Activated T-cell treated with anti-CD3 and anti-CD28 coated beads for 4 hours (primary cell): ENCODE data around the gene SYDE2.
"Not testable (repeated sequence)": the region's sequence is repeated elsewhere in the genome, so short reads cannot be mapped to it uniquely, and the experiment has no call there.

Experiments used
- DNase-seq: peaks from one replicate; pipeline ENCODE4 v3.0.0-alpha.2; 2020

The SYDE2 gene

GRCh38 chr1:85200463-85201339 is at the start of gene SYDE2:
Gene SYDE2, minus strand, starts transcription at chr1:85201016. Its CDS starts 20 bp downstream, at chr1:85200996.
- DNase-seq: peak; percentile 66

DNA sequence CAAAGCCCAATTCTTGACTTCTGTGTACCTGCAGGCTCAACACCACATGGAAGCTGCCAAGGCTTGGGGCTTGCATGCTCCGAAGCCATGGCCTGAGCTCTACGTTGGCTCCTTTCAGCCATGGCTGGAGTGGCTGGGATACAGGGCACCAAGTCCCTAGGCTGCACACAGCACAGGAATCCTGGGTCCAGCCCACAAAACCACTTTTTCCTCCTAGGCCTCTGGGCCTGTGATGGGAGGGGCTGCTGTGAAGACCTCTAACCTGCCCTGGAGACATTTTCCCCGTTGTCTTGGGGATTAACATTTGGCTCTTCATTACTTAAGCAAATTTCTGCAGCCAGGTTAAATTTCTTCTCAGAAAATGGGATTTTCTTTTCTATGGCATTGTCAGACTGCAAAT is 48.2 kb upstream of the SYDE2 start:
- DNase-seq: not testable (repeated sequence)

DNA sequence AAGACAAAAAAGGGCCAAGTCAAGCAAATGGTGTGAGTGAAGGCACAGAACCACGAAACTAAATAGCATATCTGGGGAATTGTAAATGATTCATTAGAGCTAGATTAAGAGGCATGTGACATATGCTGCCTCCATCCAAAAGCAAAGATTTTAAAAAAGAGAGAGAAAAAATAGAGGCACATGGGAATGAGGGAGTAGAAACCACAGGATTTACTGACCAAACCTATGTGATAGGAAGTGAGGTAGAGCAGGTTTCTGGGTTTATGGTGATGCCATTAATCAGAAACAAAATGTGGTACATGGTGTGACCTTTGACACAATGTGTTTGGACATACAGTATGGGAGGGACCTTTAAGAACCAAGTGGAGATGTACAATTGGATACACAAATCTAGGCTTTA is 45.1 kb upstream of the SYDE2 start:
- DNase-seq: no peak

GRCh38 chr1:85245456-85245855 is 44.6 kb upstream of the SYDE2 start:
- no peak for DNase-seq

DNA sequence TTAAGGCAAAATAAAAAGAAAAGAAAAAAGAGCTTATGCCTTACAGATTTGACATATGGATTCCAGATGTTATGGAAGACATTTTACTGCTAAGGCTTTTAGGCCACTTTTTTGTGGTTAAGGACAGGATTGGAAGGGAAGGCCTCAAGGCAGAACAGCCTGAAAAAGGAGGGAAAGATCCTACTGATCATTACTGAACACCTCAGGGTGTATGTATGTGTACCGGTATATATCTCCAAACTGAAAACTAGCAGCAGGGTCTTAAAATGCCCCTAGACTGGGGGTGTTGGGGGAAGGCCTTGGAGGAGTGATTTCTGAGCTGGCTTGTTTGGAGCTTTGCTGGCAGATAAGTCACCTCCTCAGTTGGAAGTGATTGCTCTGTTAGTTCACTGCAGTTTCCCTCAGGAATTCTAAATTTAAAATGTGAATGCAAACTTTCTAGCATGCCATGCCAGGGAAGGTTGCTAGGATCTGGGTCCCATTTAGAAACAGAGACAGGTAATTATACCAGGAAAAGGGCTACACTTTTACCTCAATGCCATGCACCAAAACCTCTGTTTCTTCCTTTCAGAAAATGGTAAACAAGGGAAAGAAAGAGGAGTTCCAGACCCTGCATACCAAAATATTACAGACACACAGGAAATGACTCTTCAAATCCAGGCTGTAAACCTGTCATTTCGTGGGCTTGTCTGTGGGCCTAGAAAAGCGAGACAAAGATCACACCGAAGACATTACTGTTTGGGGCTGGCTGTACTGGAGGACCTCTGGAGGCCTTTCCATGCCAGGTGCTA is 43.6 kb upstream of the SYDE2 start:
- no peak for DNase-seq

- DNase-seq: no peak
Observed at GRCh38 chr1:85243372-85243771, 42.6 kb upstream of the SYDE2 start.

GRCh38 chr1:85240643-85241042 is 39.8 kb upstream of the SYDE2 start:
- no peak for DNase-seq

DNA sequence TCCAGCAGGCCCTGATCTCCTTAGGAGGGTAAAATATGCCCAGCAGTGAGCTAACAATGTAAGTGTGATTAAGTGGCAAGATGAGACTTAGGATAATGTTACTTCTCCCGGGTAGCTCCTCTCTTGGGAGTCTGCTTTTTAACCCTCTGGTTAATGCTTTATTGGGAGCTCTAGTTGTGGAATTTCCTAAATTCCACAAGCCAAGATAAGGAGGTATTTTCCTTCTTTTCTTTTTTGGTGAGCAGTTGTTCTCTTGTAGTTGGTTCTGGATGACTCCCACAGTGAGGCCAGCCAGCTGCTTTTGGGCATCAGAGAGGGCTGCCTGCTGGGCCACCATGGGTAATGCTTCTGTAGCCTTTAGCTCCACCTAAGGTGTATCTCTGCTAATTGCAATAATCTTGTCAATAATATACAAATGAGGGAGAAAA is 39.4 kb upstream of the SYDE2 start:
- no peak for DNase-seq

GRCh38 chr1:85237613-85238012 is 36.8 kb upstream of the SYDE2 start:
- no peak for DNase-seq

- DNase-seq: no peak
Observed at GRCh38 chr1:85230305-85230977, 29.6 kb upstream of the SYDE2 start.

- DNase-seq: no peak
Observed at GRCh38 chr1:85229574-85230097, 28.8 kb upstream of the SYDE2 start.

GRCh38 chr1:85228972-85229371 is 28.2 kb upstream of the SYDE2 start:
- no peak for DNase-seq

- DNase-seq: no peak
Observed at GRCh38 chr1:85225624-85226380, 25.0 kb upstream of the SYDE2 start.

DNA sequence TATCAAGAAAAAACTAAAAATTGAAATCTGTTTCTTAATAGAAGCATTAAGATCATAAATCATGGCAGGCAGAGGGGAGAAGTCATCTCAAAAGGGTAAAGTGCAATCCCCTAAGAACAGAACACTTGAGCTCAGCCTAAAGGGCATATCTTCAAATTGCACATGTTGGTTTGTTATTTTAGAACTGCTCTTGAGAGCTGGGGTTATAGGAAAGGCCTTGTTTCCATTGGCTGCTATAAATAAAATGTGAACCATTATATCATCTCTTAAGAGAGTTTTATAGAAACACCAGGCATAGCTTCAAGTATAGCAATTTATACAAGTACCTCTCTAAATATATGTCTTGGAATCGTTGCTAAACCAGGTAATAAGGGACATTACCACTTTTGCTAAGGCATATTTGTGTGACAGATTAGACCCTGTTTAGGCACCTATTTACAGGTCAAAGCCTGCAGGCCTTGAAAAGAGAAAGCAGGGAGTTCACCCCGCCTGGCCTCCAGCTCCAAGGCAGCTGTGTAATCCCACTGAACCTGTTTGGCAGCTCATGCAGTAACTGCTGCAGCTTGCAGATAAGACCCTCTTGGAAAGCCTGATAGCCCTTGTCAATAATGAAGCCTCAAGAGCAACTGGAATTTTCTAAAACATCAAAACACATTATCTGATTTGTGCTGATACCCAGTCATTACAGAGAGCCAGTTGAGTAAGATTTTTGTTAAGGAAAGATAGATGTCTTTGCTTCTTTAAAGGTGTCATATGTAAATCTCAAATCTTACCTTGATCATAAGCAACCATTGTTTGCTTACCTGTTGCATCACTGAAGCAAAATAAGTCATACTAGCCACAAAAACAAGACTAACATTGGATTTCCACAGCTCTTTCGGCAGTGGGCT is 24.2 kb upstream of the SYDE2 start:
- DNase-seq: no peak

DNA sequence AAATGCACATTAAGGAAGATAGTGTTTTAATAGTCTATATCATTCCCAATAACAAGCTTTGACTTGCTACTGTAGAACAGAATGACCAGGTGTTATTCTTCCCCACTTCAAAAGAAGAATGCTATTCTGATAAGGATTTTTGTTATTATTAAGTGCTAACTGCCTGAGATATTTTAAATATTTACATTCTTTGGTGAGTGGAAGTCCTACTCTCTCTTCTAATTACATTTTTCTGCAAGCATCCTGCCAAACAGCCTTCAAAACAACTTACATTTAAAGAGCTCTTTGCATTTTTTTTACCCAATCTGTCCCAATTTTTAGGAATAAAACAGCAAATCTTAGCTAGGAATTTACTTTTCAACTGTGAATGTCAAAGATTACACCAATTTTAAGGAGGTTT is 23.5 kb upstream of the SYDE2 start:
- no peak for DNase-seq

DNA sequence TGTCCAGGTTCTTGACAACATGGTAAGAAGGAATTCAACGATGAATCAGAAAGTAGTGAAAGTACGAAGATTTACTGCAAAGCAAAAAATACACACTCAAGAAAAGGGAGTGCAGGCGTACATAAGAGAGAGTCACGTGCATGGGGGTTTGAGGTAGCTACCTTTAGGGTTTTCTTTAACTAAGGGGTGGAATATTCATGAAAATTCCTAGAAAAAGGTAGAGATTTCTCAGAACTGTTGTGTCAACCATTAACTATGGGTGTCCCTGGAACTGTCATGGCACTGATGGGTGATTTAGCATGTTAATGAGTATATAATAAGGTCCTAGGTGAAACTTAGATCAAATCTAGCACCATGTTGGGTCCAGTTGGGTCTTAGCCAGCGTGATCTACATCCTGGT is 22.5 kb upstream of the SYDE2 start:
- DNase-seq: no peak

GRCh38 chr1:85220756-85221201 is 20.0 kb upstream of the SYDE2 start:
- DNase-seq: no peak

GRCh38 chr1:85219853-85220610 is 19.2 kb upstream of the SYDE2 start:
- no peak for DNase-seq

DNA sequence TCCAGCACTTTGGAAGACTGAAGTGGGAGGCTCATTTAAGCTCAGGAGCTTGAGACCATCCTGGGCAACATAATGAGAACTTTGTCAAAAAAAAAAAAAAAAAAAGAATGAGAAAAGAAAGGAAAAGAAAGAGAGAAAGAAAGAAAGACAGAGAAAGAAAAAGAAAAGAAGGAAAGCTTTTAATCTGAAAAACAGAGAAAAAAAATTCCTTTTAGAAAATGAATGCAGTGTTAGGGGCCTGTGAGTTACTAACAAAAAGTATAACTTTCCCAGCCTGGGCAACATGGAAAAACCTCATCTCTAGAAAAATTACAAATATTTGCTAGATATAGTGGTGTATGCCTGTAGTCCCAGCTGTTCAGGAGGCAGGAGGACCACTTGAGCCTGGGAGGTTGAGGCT is 15.9 kb upstream of the SYDE2 start:
- no peak for DNase-seq

DNA sequence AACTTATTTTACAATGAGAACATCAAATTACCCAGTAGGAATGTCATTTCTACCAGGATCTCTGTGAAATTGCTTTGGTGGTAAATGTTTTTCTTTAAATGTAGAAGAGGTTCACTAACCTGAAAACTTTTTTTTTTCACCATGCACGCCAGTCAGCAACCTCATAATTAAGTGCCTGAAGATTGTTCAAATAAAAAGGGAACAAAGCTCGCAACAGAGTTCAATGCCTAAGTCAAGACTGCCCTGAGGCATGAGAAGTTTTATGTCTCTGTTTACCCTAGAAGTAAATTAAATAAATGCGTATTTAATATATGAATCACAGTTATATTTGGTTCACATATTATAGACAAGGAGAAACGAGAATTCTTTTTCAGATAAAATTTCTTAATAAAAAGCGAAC is 13.8 kb upstream of the SYDE2 start:
- no peak for DNase-seq

DNA sequence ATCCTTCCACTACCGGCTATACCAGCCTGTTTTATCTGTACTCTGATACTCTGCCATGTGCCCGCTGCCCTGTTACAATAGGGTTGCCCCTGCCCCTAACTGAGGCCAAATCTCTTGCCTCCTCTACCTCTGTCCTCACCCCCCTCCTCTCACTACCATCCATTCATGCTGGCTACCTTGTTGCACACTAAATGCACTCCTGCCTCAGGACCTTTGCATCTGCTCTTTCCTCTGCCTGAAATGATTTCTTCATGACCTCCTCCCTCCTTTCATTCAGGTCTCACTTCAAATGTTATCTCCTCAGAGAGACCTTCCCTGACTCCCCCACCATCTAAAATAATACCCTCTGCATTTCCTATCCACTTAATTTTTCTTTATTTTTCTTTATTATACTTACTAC is 7.7 kb upstream of the SYDE2 start:
- DNase-seq: no peak
